Measurements from ENCODE around the gene MARVELD3. TPM values are rescaled to one million over a fixed set of nuclear protein-coding genes. Genes with fewer than 3 reads are reported as not detected.

The MARVELD3 gene
- total RNA-seq, 1 experiment from 2014 or later, result 45.7 TPM

- no peak for DNase-seq (ENCODE audit: low spot score)
Measured at GRCh38 chr16:71622088-71622487, 3.9 kb upstream of the MARVELD3 start.

GRCh38 chr16:71623597-71623996, 2.4 kb upstream of the MARVELD3 start:
- no peak for DNase-seq (ENCODE audit: low spot score)

- no peak for DNase-seq (ENCODE audit: low spot score)
Measured at GRCh38 chr16:71625113-71625850, 702 bp upstream of the MARVELD3 start.

GRCh38 chr16:71626858-71627213, 852 bp downstream of the MARVELD3 start:
- DNase-seq (ENCODE audit: low spot score), result peak; percentile 75

GRCh38 chr16:71627731-71628181, 1.8 kb downstream of the MARVELD3 start:
- no peak for DNase-seq (ENCODE audit: low spot score)

GRCh38 chr16:71628810-71629209, 2.8 kb downstream of the MARVELD3 start:
- no peak for DNase-seq (ENCODE audit: low spot score)

GRCh38 chr16:71629278-71630016, 3.5 kb downstream of the MARVELD3 start:
- DNase-seq (ENCODE audit: low spot score), result no peak

GRCh38 chr16:71630808-71631207, 4.8 kb downstream of the MARVELD3 start:
- DNase-seq (ENCODE audit: low spot score), result no peak

GRCh38 chr16:71631776-71632175, 5.8 kb downstream of the MARVELD3 start:
- no peak for DNase-seq (ENCODE audit: low spot score)

GRCh38 chr16:71635632-71636031, 9.6 kb downstream of the MARVELD3 start:
- no peak for DNase-seq (ENCODE audit: low spot score)

GRCh38 chr16:71637398-71637797, 11.4 kb downstream of the MARVELD3 start:
- no peak for DNase-seq (ENCODE audit: low spot score)

- peak; percentile 56 for DNase-seq (ENCODE audit: low spot score)
Measured at GRCh38 chr16:71645450-71645849, 19.5 kb downstream of the MARVELD3 start.

- no peak for DNase-seq (ENCODE audit: low spot score)
Measured at GRCh38 chr16:71647391-71647790, 21.4 kb downstream of the MARVELD3 start.

GRCh38 chr16:71648162-71648561, 22.2 kb downstream of the MARVELD3 start:
- no peak for DNase-seq (ENCODE audit: low spot score)

GRCh38 chr16:71648921-71649320, 22.9 kb downstream of the MARVELD3 start:
- peak; percentile 41 for DNase-seq (ENCODE audit: low spot score)

GRCh38 chr16:71649704-71650103, 23.7 kb downstream of the MARVELD3 start:
- no peak for DNase-seq (ENCODE audit: low spot score)

- DNase-seq (ENCODE audit: low spot score), result no peak
Measured at GRCh38 chr16:71658771-71659170, 32.8 kb downstream of the MARVELD3 start.

- DNase-seq (ENCODE audit: low spot score), result no peak
Measured at GRCh38 chr16:71659471-71659870, 33.5 kb downstream of the MARVELD3 start.

- DNase-seq (ENCODE audit: low spot score), result no peak
Measured at GRCh38 chr16:71666264-71666663, 40.3 kb downstream of the MARVELD3 start.

GRCh38 chr16:71666928-71667707, 41.1 kb downstream of the MARVELD3 start:
- peak; percentile 32 for DNase-seq (ENCODE audit: low spot score)

GRCh38 chr16:71669926-71670536, 44.0 kb downstream of the MARVELD3 start:
- no peak for DNase-seq (ENCODE audit: low spot score)

- DNase-seq (ENCODE audit: low spot score), result no peak
Measured at GRCh38 chr16:71670537-71670936, 44.6 kb downstream of the MARVELD3 start.
